ENCODE results near the gene RBP2.

The RBP2 gene

DNA sequence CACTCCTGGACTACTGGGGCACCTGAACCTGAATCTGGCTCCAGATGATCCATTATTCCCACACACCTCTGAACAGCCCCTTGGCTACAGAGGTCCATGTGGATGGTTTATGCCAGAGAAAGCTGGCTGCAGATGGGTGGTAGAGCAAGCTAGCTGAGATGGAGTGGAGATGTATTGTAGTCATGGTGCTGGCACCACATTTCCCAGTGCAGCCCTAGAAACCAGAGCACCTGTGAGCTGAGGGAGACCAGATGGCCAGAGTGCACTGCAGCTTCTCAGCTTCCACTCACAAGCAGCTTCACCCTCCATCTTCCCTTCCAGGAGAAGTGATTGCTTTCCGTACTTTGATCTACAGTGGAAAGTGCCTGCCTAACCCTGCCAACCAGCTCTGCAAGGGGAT, 33.3 kb upstream of the RBP2 start:
- Mint-ChIP-seq H3K27ac (ENCODE audit: low read depth) (no peak overlapping the region), H3K4me3 (no peak overlapping the region), H3K27me3 (peaks cover 21% of the 10 kb centered on the region), H3K4me1 (no peaks in the 10 kb centered on the region), H3K9me3 (no peaks in the 10 kb centered on the region), H3K36me3 (ENCODE audit: insufficient read depth) (no peaks in the 10 kb centered on the region)
- ATAC-seq (replicated peaks; ENCODE audit: extremely low read depth, poor library complexity, severe bottlenecking) = no peak
- DNase-seq (ENCODE audit: low spot score in 2 of 2) = no peak

- Mint-ChIP-seq H3K27ac (ENCODE audit: low read depth) (no peak overlapping the region), H3K36me3 (ENCODE audit: insufficient read depth) (no peaks in the 10 kb centered on the region), H3K27me3 (peaks cover 21% of the 10 kb centered on the region), H3K4me3 (no peak overlapping the region), H3K4me1 (no peaks in the 10 kb centered on the region), H3K9me3 (no peaks in the 10 kb centered on the region)
- ATAC-seq (replicated peaks; ENCODE audit: extremely low read depth, poor library complexity, severe bottlenecking) (no peak), DNase-seq (ENCODE audit: low spot score in 2 of 2) (no peak)
Observed at GRCh38 chr3:139506766-139507165, 30.4 kb upstream of the RBP2 start.

GRCh38 chr3:139505829-139506386, 29.6 kb upstream of the RBP2 start:
- H3K9me3 Mint-ChIP-seq = no peaks in the 10 kb centered on the region
- peaks cover 23% of the 10 kb centered on the region for H3K27me3 Mint-ChIP-seq
- no peak overlapping the region for H3K27ac Mint-ChIP-seq (ENCODE audit: low read depth)

DNA sequence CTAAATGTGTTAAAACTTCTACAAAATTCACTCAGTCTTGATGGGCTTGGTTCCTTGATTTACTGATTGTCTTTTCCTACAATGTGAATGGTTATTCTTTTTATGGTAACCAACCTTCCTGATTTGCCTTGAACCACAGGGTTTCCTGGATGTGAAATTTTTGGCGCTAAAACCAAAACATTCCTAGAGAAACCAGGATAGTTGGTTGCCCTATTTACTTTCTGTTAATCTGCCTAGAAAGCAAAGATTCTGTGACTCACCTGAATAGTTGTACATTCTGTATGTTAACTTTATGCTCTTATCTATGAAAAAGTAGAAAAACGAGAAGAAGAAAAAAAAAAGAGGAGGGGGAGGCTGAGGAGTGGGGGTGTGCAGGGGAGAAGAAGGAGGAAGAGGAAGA, 23.2 kb upstream of the RBP2 start:
- no peaks in the 10 kb centered on the region for H3K36me3 Mint-ChIP-seq (ENCODE audit: insufficient read depth)
- no peaks in the 10 kb centered on the region for H3K4me1 Mint-ChIP-seq
- ATAC-seq (replicated peaks; ENCODE audit: extremely low read depth, poor library complexity, severe bottlenecking) (no peak), DNase-seq (ENCODE audit: low spot score in 2 of 2) (no peak)
- H3K27me3 Mint-ChIP-seq = peaks cover 32% of the 10 kb centered on the region
- peaks cover 6% of the 10 kb centered on the region for H3K9me3 Mint-ChIP-seq
- no peak overlapping the region for H3K4me3 Mint-ChIP-seq
- H3K27ac Mint-ChIP-seq (ENCODE audit: low read depth) = no peak overlapping the region

More at GRCh38 chr3:139505829-139506386, 29.6 kb upstream of the RBP2 start:
- H3K36me3 Mint-ChIP-seq (ENCODE audit: insufficient read depth) = no peaks in the 10 kb centered on the region
- no peaks in the 10 kb centered on the region for H3K4me1 Mint-ChIP-seq
- no peak for ATAC-seq (replicated peaks; ENCODE audit: extremely low read depth, poor library complexity, severe bottlenecking)
- H3K4me3 Mint-ChIP-seq = no peak overlapping the region
- no peak for DNase-seq (ENCODE audit: low spot score in 2 of 2)

DNA sequence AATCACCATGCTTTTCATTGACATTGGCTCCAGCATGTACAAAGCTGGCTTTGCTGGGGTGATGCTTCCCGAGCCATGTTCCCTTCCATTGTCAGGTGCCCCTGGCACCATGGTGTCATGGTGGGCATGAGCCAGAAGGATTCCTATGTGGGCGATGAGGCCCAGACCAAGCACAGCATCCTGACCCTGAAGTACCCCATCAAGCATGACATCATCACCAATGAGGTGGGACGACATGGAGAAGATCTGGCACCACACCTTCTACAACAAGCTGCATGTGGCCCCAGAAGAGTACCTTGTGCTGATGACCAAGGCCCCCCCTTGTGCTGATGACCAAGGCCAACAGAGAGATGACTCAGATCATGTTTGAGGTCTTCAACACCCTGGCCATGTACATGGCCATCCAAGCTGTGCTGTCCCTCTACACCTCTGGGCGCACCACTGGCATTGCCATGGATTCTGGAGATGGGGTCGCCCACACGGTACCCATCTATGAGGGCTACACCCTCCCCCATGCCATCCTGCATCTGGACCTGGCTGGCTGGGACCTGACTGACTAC, 17.6 kb upstream of the RBP2 start:
- H3K27me3 Mint-ChIP-seq = peaks cover 37% of the 10 kb centered on the region

DNA sequence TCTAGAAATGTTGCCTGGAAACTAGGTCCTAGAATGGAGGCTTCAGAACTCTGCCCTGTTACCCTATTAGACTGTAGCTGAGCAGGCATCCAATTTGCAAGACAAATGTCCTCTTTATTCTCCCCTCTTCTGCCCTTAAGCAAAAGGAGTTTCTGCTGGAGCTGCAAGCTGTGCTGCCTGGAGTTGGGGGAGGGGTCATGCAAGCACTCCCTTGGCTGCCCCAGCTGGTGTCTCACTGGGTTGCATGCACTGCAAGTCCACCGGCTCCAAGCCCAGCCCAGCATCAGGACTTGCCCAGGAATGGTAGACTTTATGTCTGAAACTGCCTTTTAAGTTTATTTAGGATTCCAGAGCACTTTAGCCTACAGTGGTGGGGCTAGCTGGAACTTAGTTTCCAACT, 15.7 kb upstream of the RBP2 start:
- DNase-seq (ENCODE audit: low spot score in 2 of 2) = no peak
- Mint-ChIP-seq H3K36me3 (ENCODE audit: insufficient read depth) (no peaks in the 10 kb centered on the region), H3K27me3 (peaks cover 42% of the 10 kb centered on the region), H3K9me3 (peaks cover 17% of the 10 kb centered on the region), H3K4me3 (no peak overlapping the region), H3K4me1 (no peaks in the 10 kb centered on the region), H3K27ac (ENCODE audit: low read depth) (no peak overlapping the region)
- ATAC-seq (replicated peaks; ENCODE audit: extremely low read depth, poor library complexity, severe bottlenecking) = no peak

More for the DNA sequence above, 17.6 kb upstream of the RBP2 start:
- no peak overlapping the region for H3K27ac Mint-ChIP-seq (ENCODE audit: low read depth)
- H3K4me1 Mint-ChIP-seq = no peaks in the 10 kb centered on the region
- no peaks in the 10 kb centered on the region for H3K36me3 Mint-ChIP-seq (ENCODE audit: insufficient read depth)
- ATAC-seq (replicated peaks; ENCODE audit: extremely low read depth, poor library complexity, severe bottlenecking) = no peak
- H3K4me3 Mint-ChIP-seq = no peak overlapping the region
- no peak for DNase-seq (ENCODE audit: low spot score in 2 of 2)
- peaks cover 13% of the 10 kb centered on the region for H3K9me3 Mint-ChIP-seq

DNA sequence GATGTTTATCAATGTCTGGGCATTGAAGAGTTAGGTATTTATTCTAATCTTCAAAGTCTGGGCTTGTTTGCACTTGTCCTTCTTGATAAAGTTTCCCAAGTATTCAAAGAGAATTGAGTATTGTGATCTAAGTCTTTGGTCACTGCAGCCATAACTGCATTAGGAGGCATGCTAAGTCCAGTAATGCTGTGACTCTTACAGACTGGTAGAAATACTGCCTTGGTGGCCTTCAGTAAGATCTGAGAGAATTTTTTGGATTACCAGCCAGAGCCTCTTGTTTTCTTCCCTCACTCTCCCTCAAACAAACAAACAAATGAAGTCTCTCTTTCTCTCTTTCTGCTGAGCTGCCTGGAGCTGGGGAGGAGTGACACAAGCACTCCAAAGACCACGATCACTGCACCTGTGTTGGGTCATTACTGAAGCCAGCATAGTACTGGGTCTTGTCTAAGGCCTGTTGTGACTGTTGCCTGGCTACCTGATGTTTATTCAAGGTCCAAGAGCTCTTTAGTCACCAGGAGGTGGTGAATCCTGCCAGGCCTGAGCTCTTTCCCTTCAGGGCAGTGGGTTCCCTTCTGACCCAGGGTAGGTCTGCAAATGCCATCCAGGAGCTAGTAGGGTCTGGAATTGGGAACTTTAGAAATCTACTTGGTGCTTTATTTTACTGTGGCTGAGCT, 14.8 kb upstream of the RBP2 start:
- no peak overlapping the region for H3K27ac Mint-ChIP-seq (ENCODE audit: low read depth)
- H3K36me3 Mint-ChIP-seq (ENCODE audit: insufficient read depth) = no peaks in the 10 kb centered on the region
- H3K9me3 Mint-ChIP-seq = peaks cover 13% of the 10 kb centered on the region
- ATAC-seq (replicated peaks; ENCODE audit: extremely low read depth, poor library complexity, severe bottlenecking) (no peak), DNase-seq (ENCODE audit: low spot score in 2 of 2) (no peak)
- peaks cover 42% of the 10 kb centered on the region for H3K27me3 Mint-ChIP-seq
- H3K4me1 Mint-ChIP-seq = no peaks in the 10 kb centered on the region
- H3K4me3 Mint-ChIP-seq = no peak overlapping the region

DNA sequence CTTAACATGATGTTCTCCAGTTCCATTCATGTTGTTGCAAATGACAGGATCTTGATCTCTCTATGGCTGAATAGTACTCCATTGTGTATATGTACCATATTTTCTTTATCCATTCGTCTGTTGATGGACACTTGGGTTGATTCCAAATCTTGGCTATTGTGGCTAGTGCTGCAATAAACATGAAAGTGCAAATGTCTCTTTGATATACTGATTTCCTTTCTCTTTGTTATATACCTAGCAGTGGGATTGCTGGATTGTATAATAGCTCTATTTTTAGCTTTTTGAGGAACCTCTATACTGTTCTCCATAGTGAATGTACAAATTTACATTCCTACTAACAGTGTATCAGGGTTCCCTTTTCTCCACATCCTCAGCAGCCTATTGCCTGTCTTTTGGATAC, 5.9 kb upstream of the RBP2 start:
- Mint-ChIP-seq H3K27ac (ENCODE audit: low read depth) (no peak overlapping the region), H3K27me3 (no peaks in the 10 kb centered on the region), H3K9me3 (no peaks in the 10 kb centered on the region), H3K4me1 (no peaks in the 10 kb centered on the region), H3K36me3 (ENCODE audit: insufficient read depth) (no peaks in the 10 kb centered on the region), H3K4me3 (no peak overlapping the region)
- ATAC-seq (replicated peaks; ENCODE audit: extremely low read depth, poor library complexity, severe bottlenecking) (no peak), DNase-seq (ENCODE audit: low spot score in 2 of 2) (no peak)

DNA sequence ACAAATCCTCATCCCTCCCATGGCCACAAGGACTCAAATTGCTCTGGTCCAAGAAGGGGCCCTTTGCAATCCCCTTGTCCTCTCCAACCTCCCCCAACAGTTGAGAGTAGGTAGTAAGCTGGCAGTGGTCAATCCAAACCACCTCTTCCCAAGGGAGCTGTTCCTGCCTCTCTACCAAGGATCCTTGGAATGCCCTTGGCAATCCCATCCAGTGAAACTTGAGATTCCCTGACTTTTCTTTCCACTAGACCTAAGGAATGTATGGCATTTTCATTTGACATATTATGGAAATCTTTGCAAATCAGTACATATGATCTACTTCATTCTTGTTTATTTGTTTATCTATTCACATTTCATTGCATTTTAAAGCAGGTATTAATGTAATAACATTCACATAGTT, 4.8 kb upstream of the RBP2 start:
- Mint-ChIP-seq H3K4me3 (no peak overlapping the region), H3K36me3 (ENCODE audit: insufficient read depth) (no peaks in the 10 kb centered on the region), H3K27ac (ENCODE audit: low read depth) (no peak overlapping the region), H3K27me3 (no peaks in the 10 kb centered on the region), H3K9me3 (no peaks in the 10 kb centered on the region), H3K4me1 (no peaks in the 10 kb centered on the region)
- no peak for DNase-seq (ENCODE audit: low spot score in 2 of 2)
- ATAC-seq (replicated peaks; ENCODE audit: extremely low read depth, poor library complexity, severe bottlenecking) = no peak

GRCh38 chr3:139480585-139480984, 4.3 kb upstream of the RBP2 start:
- DNase-seq (ENCODE audit: low spot score in 2 of 2) = no peak
- no peak overlapping the region for H3K27ac Mint-ChIP-seq (ENCODE audit: low read depth)
- H3K9me3 Mint-ChIP-seq = no peaks in the 10 kb centered on the region
- no peaks in the 10 kb centered on the region for H3K4me1 Mint-ChIP-seq
- no peak for ATAC-seq (replicated peaks; ENCODE audit: extremely low read depth, poor library complexity, severe bottlenecking)
- no peak overlapping the region for H3K4me3 Mint-ChIP-seq
- no peaks in the 10 kb centered on the region for H3K27me3 Mint-ChIP-seq
- H3K36me3 Mint-ChIP-seq (ENCODE audit: insufficient read depth) = no peaks in the 10 kb centered on the region

GRCh38 chr3:139477710-139478640, 1.7 kb upstream of the RBP2 start:
- Mint-ChIP-seq H3K27me3 (no peaks in the 10 kb centered on the region), H3K4me1 (no peaks in the 10 kb centered on the region)

GRCh38 chr3:139473155-139473771, 3.1 kb downstream of the RBP2 start:
- Mint-ChIP-seq H3K4me1 (no peaks in the 10 kb centered on the region), H3K27me3 (no peaks in the 10 kb centered on the region), H3K9me3 (no peaks in the 10 kb centered on the region), H3K4me3 (no peak overlapping the region), H3K27ac (ENCODE audit: low read depth) (no peak overlapping the region), H3K36me3 (ENCODE audit: insufficient read depth) (no peaks in the 10 kb centered on the region)
- DNase-seq (ENCODE audit: low spot score in 2 of 2) (no peak), ATAC-seq (replicated peaks; ENCODE audit: extremely low read depth, poor library complexity, severe bottlenecking) (no peak)

More at GRCh38 chr3:139477710-139478640, 1.7 kb upstream of the RBP2 start:
- Mint-ChIP-seq H3K36me3 (ENCODE audit: insufficient read depth) (no peaks in the 10 kb centered on the region), H3K9me3 (no peaks in the 10 kb centered on the region), H3K27ac (ENCODE audit: low read depth) (no peak overlapping the region), H3K4me3 (no peak overlapping the region)
- DNase-seq (ENCODE audit: low spot score in 2 of 2) (no peak), ATAC-seq (replicated peaks; ENCODE audit: extremely low read depth, poor library complexity, severe bottlenecking) (no peak)
